Measurements from ENCODE around the gene EZR.

DNA sequence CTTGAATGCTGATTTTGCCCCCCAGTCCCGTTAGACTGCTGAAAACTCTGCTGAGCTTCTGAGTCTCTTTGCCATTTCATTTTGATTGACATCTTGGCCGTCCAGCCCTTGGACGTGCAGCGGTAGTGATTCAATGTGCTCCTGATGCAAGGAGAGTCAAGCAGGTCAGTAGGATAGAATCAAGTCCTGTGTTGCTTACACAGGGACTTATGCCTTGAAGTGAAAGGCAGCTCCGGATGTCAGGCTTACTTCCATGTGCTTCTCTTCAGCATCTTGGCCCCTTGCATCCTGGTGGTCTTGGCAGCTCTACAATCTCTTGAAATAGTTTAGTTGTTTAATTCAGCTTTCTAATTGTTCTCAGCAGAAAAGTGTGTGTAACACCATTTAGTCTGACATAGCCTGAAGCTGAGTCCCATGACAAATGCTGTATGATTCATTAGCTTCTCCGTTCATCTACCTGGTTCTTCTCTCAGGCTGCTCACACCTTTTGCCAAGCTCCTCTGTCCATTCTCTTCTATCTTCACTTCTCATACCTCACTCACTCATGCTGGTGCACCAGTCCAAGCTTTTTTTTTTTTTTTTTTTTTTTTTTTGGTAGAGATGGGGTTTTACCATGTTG, 76.0 kb downstream of the EZR start:
- TF ChIP-seq POLR2A (IDR thresholded peaks at IDR 0.05; ENCODE audit: low read depth, low read length) (no peak), RCOR1 (conservative IDR thresholded peaks at IDR 0.05; ENCODE audit: low read depth, low read length) (no peak), CBX5 (IDR thresholded peaks at IDR 0.05; ENCODE audit: low read depth) (no peak), SIN3A (IDR thresholded peaks at IDR 0.05; ENCODE audit: low read depth, low read length) (no peak), CHD4 (IDR thresholded peaks at IDR 0.05) (no peak), CHD2 (IDR thresholded peaks at IDR 0.05; ENCODE audit: borderline replicate concordance, low read depth, low read length) (no peak), MXI1 (IDR thresholded peaks at IDR 0.05; ENCODE audit: low read depth, low read length) (no peak)
- TF ChIP-seq, protein P1, sequence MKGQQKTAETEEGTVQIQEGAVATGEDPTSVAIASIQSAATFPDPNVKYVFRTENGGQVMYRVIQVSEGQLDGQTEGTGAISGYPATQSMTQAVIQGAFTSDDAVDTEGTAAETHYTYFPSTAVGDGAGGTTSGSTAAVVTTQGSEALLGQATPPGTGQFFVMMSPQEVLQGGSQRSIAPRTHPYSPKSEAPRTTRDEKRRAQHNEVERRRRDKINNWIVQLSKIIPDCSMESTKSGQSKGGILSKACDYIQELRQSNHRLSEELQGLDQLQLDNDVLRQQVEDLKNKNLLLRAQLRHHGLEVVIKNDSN (IDR thresholded peaks at IDR 0.05; ENCODE audit: borderline replicate concordance, extremely low read length, insufficient read depth, low read depth, low read length): no peak
- TF ChIP-seq, protein P2, sequence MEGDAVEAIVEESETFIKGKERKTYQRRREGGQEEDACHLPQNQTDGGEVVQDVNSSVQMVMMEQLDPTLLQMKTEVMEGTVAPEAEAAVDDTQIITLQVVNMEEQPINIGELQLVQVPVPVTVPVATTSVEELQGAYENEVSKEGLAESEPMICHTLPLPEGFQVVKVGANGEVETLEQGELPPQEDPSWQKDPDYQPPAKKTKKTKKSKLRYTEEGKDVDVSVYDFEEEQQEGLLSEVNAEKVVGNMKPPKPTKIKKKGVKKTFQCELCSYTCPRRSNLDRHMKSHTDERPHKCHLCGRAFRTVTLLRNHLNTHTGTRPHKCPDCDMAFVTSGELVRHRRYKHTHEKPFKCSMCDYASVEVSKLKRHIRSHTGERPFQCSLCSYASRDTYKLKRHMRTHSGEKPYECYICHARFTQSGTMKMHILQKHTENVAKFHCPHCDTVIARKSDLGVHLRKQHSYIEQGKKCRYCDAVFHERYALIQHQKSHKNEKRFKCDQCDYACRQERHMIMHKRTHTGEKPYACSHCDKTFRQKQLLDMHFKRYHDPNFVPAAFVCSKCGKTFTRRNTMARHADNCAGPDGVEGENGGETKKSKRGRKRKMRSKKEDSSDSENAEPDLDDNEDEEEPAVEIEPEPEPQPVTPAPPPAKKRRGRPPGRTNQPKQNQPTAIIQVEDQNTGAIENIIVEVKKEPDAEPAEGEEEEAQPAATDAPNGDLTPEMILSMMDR (IDR thresholded peaks at IDR 0.05 in 2 of 3, conservative IDR thresholded peaks at IDR 0.05 in 1 of 3; ENCODE audit: control insufficient read depth in 2 of 3, extremely low read depth in 1 of 3, insufficient read depth in 1 of 3, low read depth in 3 of 3, low read length in 3 of 3): no peak
- TF ChIP-seq, protein P3, sequence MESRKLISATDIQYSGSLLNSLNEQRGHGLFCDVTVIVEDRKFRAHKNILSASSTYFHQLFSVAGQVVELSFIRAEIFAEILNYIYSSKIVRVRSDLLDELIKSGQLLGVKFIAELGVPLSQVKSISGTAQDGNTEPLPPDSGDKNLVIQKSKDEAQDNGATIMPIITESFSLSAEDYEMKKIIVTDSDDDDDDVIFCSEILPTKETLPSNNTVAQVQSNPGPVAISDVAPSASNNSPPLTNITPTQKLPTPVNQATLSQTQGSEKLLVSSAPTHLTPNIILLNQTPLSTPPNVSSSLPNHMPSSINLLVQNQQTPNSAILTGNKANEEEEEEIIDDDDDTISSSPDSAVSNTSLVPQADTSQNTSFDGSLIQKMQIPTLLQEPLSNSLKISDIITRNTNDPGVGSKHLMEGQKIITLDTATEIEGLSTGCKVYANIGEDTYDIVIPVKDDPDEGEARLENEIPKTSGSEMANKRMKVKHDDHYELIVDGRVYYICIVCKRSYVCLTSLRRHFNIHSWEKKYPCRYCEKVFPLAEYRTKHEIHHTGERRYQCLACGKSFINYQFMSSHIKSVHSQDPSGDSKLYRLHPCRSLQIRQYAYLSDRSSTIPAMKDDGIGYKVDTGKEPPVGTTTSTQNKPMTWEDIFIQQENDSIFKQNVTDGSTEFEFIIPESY (IDR thresholded peaks at IDR 0.05): no peak
- TF ChIP-seq, protein P4, sequence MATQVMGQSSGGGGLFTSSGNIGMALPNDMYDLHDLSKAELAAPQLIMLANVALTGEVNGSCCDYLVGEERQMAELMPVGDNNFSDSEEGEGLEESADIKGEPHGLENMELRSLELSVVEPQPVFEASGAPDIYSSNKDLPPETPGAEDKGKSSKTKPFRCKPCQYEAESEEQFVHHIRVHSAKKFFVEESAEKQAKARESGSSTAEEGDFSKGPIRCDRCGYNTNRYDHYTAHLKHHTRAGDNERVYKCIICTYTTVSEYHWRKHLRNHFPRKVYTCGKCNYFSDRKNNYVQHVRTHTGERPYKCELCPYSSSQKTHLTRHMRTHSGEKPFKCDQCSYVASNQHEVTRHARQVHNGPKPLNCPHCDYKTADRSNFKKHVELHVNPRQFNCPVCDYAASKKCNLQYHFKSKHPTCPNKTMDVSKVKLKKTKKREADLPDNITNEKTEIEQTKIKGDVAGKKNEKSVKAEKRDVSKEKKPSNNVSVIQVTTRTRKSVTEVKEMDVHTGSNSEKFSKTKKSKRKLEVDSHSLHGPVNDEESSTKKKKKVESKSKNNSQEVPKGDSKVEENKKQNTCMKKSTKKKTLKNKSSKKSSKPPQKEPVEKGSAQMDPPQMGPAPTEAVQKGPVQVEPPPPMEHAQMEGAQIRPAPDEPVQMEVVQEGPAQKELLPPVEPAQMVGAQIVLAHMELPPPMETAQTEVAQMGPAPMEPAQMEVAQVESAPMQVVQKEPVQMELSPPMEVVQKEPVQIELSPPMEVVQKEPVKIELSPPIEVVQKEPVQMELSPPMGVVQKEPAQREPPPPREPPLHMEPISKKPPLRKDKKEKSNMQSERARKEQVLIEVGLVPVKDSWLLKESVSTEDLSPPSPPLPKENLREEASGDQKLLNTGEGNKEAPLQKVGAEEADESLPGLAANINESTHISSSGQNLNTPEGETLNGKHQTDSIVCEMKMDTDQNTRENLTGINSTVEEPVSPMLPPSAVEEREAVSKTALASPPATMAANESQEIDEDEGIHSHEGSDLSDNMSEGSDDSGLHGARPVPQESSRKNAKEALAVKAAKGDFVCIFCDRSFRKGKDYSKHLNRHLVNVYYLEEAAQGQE (IDR thresholded peaks at IDR 0.05; ENCODE audit: low read depth, low read length): no peak
- TF ChIP-seq, protein P5, sequence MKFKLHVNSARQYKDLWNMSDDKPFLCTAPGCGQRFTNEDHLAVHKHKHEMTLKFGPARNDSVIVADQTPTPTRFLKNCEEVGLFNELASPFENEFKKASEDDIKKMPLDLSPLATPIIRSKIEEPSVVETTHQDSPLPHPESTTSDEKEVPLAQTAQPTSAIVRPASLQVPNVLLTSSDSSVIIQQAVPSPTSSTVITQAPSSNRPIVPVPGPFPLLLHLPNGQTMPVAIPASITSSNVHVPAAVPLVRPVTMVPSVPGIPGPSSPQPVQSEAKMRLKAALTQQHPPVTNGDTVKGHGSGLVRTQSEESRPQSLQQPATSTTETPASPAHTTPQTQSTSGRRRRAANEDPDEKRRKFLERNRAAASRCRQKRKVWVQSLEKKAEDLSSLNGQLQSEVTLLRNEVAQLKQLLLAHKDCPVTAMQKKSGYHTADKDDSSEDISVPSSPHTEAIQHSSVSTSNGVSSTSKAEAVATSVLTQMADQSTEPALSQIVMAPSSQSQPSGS (IDR thresholded peaks at IDR 0.05; ENCODE audit: low read length): no peak
- TF ChIP-seq, protein P6, sequence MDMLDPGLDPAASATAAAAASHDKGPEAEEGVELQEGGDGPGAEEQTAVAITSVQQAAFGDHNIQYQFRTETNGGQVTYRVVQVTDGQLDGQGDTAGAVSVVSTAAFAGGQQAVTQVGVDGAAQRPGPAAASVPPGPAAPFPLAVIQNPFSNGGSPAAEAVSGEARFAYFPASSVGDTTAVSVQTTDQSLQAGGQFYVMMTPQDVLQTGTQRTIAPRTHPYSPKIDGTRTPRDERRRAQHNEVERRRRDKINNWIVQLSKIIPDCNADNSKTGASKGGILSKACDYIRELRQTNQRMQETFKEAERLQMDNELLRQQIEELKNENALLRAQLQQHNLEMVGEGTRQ (IDR thresholded peaks at IDR 0.05; ENCODE audit: borderline replicate concordance, low read depth, low read length): no peak
- TF ChIP-seq, protein P7, sequence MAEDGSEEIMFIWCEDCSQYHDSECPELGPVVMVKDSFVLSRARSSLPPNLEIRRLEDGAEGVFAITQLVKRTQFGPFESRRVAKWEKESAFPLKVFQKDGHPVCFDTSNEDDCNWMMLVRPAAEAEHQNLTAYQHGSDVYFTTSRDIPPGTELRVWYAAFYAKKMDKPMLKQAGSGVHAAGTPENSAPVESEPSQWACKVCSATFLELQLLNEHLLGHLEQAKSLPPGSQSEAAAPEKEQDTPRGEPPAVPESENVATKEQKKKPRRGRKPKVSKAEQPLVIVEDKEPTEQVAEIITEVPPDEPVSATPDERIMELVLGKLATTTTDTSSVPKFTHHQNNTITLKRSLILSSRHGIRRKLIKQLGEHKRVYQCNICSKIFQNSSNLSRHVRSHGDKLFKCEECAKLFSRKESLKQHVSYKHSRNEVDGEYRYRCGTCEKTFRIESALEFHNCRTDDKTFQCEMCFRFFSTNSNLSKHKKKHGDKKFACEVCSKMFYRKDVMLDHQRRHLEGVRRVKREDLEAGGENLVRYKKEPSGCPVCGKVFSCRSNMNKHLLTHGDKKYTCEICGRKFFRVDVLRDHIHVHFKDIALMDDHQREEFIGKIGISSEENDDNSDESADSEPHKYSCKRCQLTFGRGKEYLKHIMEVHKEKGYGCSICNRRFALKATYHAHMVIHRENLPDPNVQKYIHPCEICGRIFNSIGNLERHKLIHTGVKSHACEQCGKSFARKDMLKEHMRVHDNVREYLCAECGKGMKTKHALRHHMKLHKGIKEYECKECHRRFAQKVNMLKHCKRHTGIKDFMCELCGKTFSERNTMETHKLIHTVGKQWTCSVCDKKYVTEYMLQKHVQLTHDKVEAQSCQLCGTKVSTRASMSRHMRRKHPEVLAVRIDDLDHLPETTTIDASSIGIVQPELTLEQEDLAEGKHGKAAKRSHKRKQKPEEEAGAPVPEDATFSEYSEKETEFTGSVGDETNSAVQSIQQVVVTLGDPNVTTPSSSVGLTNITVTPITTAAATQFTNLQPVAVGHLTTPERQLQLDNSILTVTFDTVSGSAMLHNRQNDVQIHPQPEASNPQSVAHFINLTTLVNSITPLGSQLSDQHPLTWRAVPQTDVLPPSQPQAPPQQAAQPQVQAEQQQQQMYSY (CRISPR knock-in tag; IDR thresholded peaks at IDR 0.05): no peak
